ENCODE data around the gene ACP6.
A peak's percentile ranks its signal among the peaks of the same experiment; 100 is the strongest.
"Not testable (repeated sequence)": the region's sequence is repeated elsewhere in the genome, so short reads cannot be mapped to it uniquely, and the experiment has no call there.

The ACP6 gene

GRCh38 chr1:147670319-147671001, at the start of gene ACP6:
ACP6 (minus strand) TSS chr1:147670524; CDS start chr1:147670048, 476 bp downstream.
- DNase-seq (ENCODE audit: low read depth in 1 of 2, low spot score in 1 of 2) = peak; percentile 71 to 76

DNA sequence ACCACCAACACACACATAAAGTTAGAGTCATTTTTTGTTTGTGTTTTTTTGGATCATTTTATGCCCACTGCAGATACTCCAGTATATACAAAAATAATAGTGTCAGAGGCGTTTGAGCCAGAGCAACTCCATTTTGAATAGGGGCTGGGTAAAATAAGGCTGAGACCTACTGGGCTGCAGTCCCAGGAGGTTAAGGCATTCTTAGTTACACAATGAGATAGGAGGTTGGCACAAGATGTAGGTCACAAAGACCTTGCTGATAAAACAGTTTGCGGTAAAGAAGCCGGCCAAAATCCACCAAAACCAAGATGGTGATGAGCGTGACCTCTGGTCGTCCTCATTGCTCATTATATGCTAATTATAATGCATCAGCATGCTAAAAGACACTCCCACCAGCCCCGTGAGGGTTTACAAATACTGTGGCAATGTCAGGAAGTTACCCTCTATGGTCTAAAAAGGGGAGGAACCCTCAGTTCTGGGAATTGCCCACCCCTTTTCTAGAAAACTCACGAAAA, 49.4 kb upstream of the ACP6 start:
- no peak for DNase-seq (ENCODE audit: low read depth in 1 of 2, low spot score in 1 of 2)

DNA sequence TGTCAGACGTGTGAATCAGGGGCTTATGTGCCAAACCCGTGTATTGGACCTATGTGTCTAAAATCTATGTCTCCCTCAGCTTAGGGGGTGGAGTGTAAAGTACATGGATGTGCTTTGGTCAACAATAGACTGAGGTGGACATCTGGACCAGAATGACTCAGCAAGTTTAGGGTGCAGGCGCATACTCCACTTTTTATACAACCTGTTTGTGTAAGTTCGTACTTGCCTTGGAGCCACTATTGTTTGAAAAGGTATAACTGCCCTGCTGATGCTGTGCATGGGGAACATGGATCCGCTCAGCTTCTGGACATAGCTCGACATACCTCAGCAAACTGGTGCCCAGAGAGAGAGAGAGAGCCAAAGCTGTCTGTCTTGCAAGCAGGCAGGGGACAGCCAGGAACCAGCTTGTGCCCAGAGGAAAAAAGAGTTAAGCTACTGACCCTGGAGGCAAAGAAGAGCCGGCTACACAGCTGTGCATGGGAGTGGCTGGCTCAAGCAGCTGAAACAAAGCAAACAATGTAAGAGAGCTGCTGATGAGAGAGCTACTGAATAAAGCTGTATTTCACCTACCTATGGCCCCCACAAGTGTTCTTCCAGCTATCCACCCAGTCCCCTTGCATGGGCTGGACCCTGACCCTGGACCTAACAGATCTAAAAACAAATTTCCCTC, 48.8 kb upstream of the ACP6 start:
- DNase-seq (ENCODE audit: low read depth in 1 of 2, low spot score in 1 of 2) = no peak

DNA sequence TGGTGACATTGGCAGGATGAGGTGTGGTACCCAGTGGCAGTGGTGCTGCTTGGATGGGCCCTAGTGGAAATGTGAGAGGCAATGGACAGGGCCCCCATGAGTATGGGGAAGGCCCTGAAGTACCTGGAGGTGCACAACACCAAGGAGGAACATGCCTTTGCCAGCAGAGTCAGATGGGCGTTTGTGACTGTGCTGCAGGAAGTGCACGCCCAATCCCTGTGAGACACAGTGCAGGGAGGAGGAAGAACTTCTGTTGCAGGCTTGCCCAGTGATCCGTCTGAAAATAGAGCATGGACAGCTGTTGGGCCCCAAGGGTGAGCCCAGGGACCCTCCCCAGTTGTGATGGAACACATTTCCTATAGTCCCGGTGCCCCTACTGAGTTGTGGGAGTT, 47.4 kb upstream of the ACP6 start:
- DNase-seq (ENCODE audit: low read depth in 1 of 2, low spot score in 1 of 2) = no peak

- DNase-seq (ENCODE audit: low read depth in 1 of 2, low spot score in 1 of 2) = no peak
These were observed 46.9 kb upstream of the ACP6 start for GRCh38 chr1:147717051-147717705.

GRCh38 chr1:147712605-147713004, 42.3 kb upstream of the ACP6 start:
- no peak for DNase-seq (ENCODE audit: low read depth in 1 of 2, low spot score in 1 of 2)

- peak; percentile 23 to 26 for DNase-seq (ENCODE audit: low read depth in 1 of 2, low spot score in 1 of 2)
These were observed 30.0 kb upstream of the ACP6 start for GRCh38 chr1:147700042-147701006.

DNA sequence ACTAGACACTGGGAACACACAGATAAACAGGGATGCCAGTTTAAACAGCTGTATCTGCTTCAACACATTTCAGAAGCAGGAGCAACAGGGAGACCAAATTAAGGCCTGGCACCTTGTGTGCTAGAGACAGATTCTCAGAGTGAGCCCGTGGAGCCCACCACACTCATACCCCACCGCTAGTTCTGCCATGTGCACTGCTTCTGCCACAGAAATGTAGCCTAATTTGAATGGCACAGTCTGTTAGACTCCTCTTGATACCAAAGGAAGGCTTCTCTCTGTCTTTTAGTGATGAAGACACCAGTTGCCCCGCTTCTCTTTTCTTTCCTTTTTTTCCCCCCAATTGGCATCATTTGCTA, 29.3 kb upstream of the ACP6 start:
- no peak for DNase-seq (ENCODE audit: low read depth in 1 of 2, low spot score in 1 of 2)

GRCh38 chr1:147683163-147683763, 12.9 kb upstream of the ACP6 start:
- no peak for DNase-seq (ENCODE audit: low read depth in 1 of 2, low spot score in 1 of 2)

GRCh38 chr1:147680608-147681235, 10.4 kb upstream of the ACP6 start:
- DNase-seq (ENCODE audit: low read depth in 1 of 2, low spot score in 1 of 2) = not testable (repeated sequence)

DNA sequence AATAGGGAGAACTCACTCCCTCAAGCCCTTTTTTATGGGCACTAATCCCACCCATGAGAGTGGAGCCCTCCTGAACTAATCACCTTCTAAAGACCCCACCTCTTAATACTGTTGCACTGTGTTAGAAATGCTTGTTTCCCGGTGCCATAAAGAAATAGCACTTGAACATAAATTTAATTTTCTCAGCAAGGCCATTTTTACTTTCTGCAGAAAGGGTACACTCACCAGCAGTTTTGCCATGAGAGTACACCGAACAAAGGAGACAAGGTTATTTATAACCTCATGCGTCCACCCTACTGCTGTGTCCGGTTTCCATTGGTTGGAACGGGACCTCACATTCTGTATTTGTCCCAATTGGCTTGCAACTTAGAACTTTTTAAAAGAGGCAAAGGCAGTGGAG, 7.4 kb upstream of the ACP6 start:
- not testable (repeated sequence) for DNase-seq (ENCODE audit: low read depth in 1 of 2, low spot score in 1 of 2)

- DNase-seq (ENCODE audit: low read depth in 1 of 2, low spot score in 1 of 2) = no peak
These were observed 6.2 kb upstream of the ACP6 start for GRCh38 chr1:147676311-147677085.

DNA sequence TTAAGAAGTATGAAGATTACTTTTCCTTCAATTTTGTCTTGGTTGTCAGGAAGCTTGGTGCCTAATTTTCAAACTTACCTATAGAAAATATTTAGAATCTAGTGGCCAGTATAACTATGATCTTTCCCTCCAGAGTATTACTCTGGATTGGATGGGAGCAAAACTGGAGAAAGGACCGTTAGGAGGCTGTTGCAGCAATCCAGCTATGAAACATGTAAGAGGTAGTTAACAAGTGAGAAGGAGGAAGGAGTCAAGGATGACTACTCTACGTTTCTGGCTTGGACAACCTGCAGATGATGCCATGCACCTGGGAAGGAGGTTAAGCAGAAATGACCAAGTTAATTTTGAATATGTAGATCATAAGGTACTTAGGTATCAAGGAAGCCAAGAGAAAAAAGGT, 3.5 kb upstream of the ACP6 start:
- DNase-seq (ENCODE audit: low read depth in 1 of 2, low spot score in 1 of 2) = no peak

GRCh38 chr1:147673406-147673805, 3.1 kb upstream of the ACP6 start:
- no peak for DNase-seq (ENCODE audit: low read depth in 1 of 2, low spot score in 1 of 2)

DNA sequence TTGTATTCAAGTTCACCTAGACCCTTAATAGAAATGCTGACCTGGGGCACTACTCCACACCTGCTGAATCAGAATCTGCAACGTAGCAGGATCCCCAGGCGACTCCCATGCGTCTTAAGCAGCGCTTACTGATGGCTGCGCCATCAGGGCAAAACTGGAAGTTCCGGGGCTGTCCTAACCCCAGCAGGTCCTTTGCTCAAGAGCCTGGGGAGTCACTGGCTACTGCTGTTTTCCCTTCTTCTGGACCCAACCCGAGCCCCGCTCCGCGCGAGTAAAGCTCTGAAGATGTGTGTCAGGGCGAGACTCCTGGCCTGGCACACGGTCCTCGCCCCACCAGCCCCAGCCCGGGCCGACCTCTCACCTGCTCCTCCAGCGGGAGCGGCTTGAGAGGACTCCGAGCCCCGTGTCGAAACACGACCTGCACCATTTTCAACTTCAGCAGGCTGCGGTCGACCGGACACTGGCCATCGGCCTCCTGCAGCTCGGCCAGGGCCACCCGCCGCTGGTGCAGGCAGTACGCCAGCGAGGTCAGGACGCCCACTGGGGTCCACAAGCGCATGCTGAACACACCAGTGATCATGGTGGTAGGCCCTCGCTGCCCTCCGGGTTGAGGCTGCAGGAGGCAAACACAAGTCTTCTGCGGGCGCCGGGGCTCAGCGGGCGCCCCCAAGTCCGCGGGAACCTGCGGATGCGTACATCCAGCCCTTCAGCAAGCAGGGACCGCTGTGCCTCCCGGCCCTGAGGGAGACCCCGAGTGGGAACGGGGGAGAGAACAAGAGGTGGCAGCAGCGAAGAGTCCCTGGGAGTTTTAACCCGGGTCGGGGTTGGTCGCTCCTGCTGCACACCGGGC, 630 bp downstream of the ACP6 start:
- DNase-seq (ENCODE audit: low read depth in 1 of 2, low spot score in 1 of 2) = peak; percentile 3 to 26

- DNase-seq (ENCODE audit: low read depth in 1 of 2, low spot score in 1 of 2) = no peak
These were observed 4.8 kb downstream of the ACP6 start for GRCh38 chr1:147665521-147665920.

DNA sequence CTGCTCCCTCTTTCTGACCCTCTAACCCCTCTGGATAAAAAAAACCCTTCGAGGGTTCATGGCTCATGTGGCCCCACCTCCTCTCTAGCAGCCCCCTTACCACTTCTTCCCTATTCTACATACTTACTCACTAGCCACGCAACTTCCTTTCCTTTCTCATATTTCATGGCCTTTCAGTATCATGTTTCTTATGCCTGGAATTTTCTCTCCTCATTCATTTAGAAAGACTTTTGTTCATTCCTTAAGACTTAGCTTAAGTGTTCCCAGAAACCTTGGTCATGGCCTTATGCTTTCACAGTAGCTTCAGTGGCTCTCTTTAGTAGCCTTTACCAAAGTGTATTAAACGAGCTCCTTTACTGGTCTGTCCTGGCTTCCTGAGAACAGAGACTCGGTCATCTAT, 6.1 kb downstream of the ACP6 start:
- no peak for DNase-seq (ENCODE audit: low read depth in 1 of 2, low spot score in 1 of 2)

DNA sequence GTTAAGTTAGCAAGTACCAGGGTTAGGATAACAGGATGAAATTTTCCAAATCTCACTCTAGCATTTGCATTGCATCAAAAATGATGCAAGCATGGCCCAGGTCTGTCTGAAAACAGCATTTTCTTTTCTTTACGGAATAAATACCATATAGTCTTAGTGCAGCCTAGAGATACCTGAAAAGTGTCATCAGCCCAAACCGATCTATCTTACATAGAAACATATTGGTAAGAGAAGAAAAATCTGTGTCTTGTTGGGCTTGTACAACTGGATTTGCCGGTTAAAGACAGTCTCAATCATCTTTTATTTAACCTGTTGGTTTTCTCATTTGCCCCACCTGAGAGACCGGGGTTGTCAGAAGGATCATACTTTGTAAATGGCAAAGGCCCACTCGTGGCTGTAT, 15.8 kb downstream of the ACP6 start:
- DNase-seq (ENCODE audit: low read depth in 1 of 2, low spot score in 1 of 2) = no peak

GRCh38 chr1:147652306-147652705, 18.0 kb downstream of the ACP6 start:
- no peak for DNase-seq (ENCODE audit: low read depth in 1 of 2, low spot score in 1 of 2)
